Osteoblast (primary cell): Measurements from ENCODE around the gene QSOX1. TPM values are rescaled to one million over a fixed set of nuclear protein-coding genes. Genes with fewer than 3 reads are reported as not detected.
A peak's percentile ranks its signal among the peaks of the same experiment; 100 is the strongest.
"Not testable (repeated sequence)": the region's sequence is repeated elsewhere in the genome, so short reads cannot be mapped to it uniquely, and the experiment has no call there.

Experiments
- DNase-seq: peaks from one replicate; pipeline ENCODE4 v3.0.0; 2011; ENCODE audit warnings: low spot score, mixed read lengths; ENCODE audit not compliant: insufficient read length; ENCODE audit errors: missing footprints
- H2AFZ ChIP-seq: 2 replicates; pipeline ENCODE4 v1.6.0; 2011; ENCODE audit warnings: mild to moderate bottlenecking, low read length
- H3K27ac ChIP-seq: 2 replicates; pipeline ENCODE4 v1.5.1; 2011; ENCODE audit warnings: mild to moderate bottlenecking, low read depth, low read length, moderate library complexity
- H3K27me3 ChIP-seq: 2 replicates; pipeline ENCODE4 v1.6.0; 2012; ENCODE audit warnings: mild to moderate bottlenecking, control low read depth, inconsistent platforms, low read length, moderate library complexity; ENCODE audit not compliant: insufficient read depth
- H3K36me3 ChIP-seq: 2 replicates; pipeline ENCODE4 v1.5.1; 2011; ENCODE audit warnings: mild to moderate bottlenecking, low read length, control low read depth, moderate library complexity; ENCODE audit not compliant: insufficient read depth
- H3K4me1 ChIP-seq: 2 replicates; pipeline ENCODE4 v1.5.1; 2011; ENCODE audit warnings: mild to moderate bottlenecking, low read length, control low read depth, moderate library complexity; ENCODE audit not compliant: insufficient read depth
- H3K4me2 ChIP-seq: 2 replicates; pipeline ENCODE4 v1.6.0; 2011; ENCODE audit warnings: mild to moderate bottlenecking, low read length; ENCODE audit not compliant: insufficient read depth
- H3K4me3 ChIP-seq: fragments of 200-600 bp; sonication (generic); 3 replicates; pipeline ENCODE4 v1.5.1; 2012; ENCODE audit warnings: mild to moderate bottlenecking, low read length, inconsistent platforms; ENCODE audit not compliant: insufficient read depth
- H3K79me2 ChIP-seq: 2 replicates; pipeline ENCODE4 v1.6.0; 2012; ENCODE audit warnings: mild to moderate bottlenecking, low read length, control low read depth, inconsistent platforms; ENCODE audit not compliant: insufficient read depth
- H3K9me3 ChIP-seq: 2 replicates; pipeline ENCODE4 v1.5.1; 2011; ENCODE audit warnings: low read depth, low read length, control low read depth
- H4K20me1 ChIP-seq: 2 replicates; pipeline ENCODE4 v1.6.0; 2012; ENCODE audit warnings: mild to moderate bottlenecking, low read length, control low read depth; ENCODE audit not compliant: insufficient read depth
- CTCF ChIP-seq: IDR thresholded peaks from 2 replicates; pipeline ENCODE4 v1.5.1; 2011; ENCODE audit warnings: mild to moderate bottlenecking, low read depth, low read length, moderate library complexity; ENCODE audit errors: extremely low read depth
- total RNA-seq: library from RNA; depleted of rRNA; stranded (reverse); fragments of >200 nt; gene quantifications from 2 replicates; pipeline ENCODE4 v1.2.3, GENCODE V29; 2012

The QSOX1 gene
- total RNA-seq, 1 donor, result 373 TPM

- no peaks in the 10 kb centered on the region for H3K9me3 ChIP-seq
- H3K4me3 ChIP-seq, result no peak overlapping the region
- peaks cover 51% of the 10 kb centered on the region for H3K36me3 ChIP-seq
- DNase-seq, result peak; percentile 74
- TF ChIP-seq CTCF, result no peak
- H3K4me1 ChIP-seq, result no peaks in the 10 kb centered on the region
- H2AFZ ChIP-seq, result no peak overlapping the region
- H3K27me3 ChIP-seq, result no peaks in the 10 kb centered on the region
- H4K20me1 ChIP-seq, result peaks cover 36% of the 10 kb centered on the region
- H3K4me2 ChIP-seq, result no peak overlapping the region
- H3K79me2 ChIP-seq, result no peaks in the 10 kb centered on the region
- no peak overlapping the region for H3K27ac ChIP-seq
These were observed 43.9 kb downstream of the QSOX1 start for GRCh38 chr1:180198611-180199010.

GRCh38 chr1:180199018-180199417 is 44.3 kb downstream of the QSOX1 start:
- Histone ChIP-seq H3K79me2 (no peaks in the 10 kb centered on the region), H2AFZ (no peak overlapping the region), H3K4me1 (no peaks in the 10 kb centered on the region), H3K27ac (no peak overlapping the region), H4K20me1 (peaks cover 36% of the 10 kb centered on the region), H3K4me2 (no peak overlapping the region), H3K4me3 (no peak overlapping the region), H3K36me3 (peaks cover 47% of the 10 kb centered on the region), H3K9me3 (no peaks in the 10 kb centered on the region), H3K27me3 (no peaks in the 10 kb centered on the region)
- TF ChIP-seq CTCF, result no peak
- peak; percentile 45 for DNase-seq

GRCh38 chr1:180201451-180202200 is 47.0 kb downstream of the QSOX1 start:
- no peak overlapping the region for H2AFZ ChIP-seq
- H3K36me3 ChIP-seq, result peaks cover 24% of the 10 kb centered on the region
- TF ChIP-seq CTCF, result no peak
- DNase-seq, result peak; percentile 77
- no peak overlapping the region for H3K4me2 ChIP-seq
- no peaks in the 10 kb centered on the region for H3K27me3 ChIP-seq
- peaks cover 25% of the 10 kb centered on the region for H4K20me1 ChIP-seq
- no peaks in the 10 kb centered on the region for H3K79me2 ChIP-seq
- no peaks in the 10 kb centered on the region for H3K9me3 ChIP-seq
- no peak overlapping the region for H3K4me3 ChIP-seq
- H3K4me1 ChIP-seq, result no peaks in the 10 kb centered on the region
- H3K27ac ChIP-seq, result no peak overlapping the region

- not testable (repeated sequence) for H3K4me1 ChIP-seq, H3K4me2 ChIP-seq, H2AFZ ChIP-seq, H3K9me3 ChIP-seq, H3K4me3 ChIP-seq, H3K79me2 ChIP-seq, H3K27ac ChIP-seq, H3K27me3 ChIP-seq
- peaks cover 23% of the 10 kb centered on the region for H3K36me3 ChIP-seq
- DNase-seq, result peak; percentile 10
- H4K20me1 ChIP-seq, result peaks cover 20% of the 10 kb centered on the region
These were observed 47.9 kb downstream of the QSOX1 start for GRCh38 chr1:180202588-180202987.
